Endothelial cell of umbilical vein (primary cell): Measurements from ENCODE around the gene KIF1B. TPM values are rescaled to one million over a fixed set of nuclear protein-coding genes. Genes with fewer than 3 reads are reported as not detected.

Experiments
- BruUV-seq: library from RNA; stranded (reverse); fragments of 400-500 nt; replicated peaks from 2 replicates; lab custom pipeline; 2021; lab: Mats Ljungman, UMichigan
- CTCF ChIA-PET: fragments of 300-600, 350-600 bp; sonication (Branson Sonifier 250); formaldehyde crosslinking; loops from one replicate; lab custom pipeline; 2021; ENCODE audit warnings: antibody characterized with exemption, inconsistent platforms; lab: Charles Lee
- POLR2A ChIA-PET: fragments of 300-600, 350-600 bp; sonication (Branson Sonifier 250); formaldehyde crosslinking; loops from one replicate; lab custom pipeline; 2021; ENCODE audit warnings: antibody characterized with exemption, inconsistent platforms; lab: Charles Lee
- DNase-seq: peaks from one replicate; pipeline ENCODE4 v3.0.0-alpha.2; 2011; ENCODE audit warnings: low read depth, low spot score
- FAIRE-seq: peaks from 2 replicates; lab custom pipeline; 2011; peaks lifted over from hg19 to GRCh38; lab: Jason Lieb, UNC
- H2AFZ ChIP-seq: 2 replicates; pipeline ENCODE4 v1.6.0; 2012; ENCODE audit warnings: low read depth, low read length, control low read depth, inconsistent platforms
- H3K27ac ChIP-seq: 2 replicates; pipeline ENCODE4 v1.5.1; 2011; ENCODE audit warnings: low read depth, mild to moderate bottlenecking, control low read depth, low read length, moderate library complexity; ENCODE audit not compliant: insufficient read depth
- H3K27me3 ChIP-seq, 2 experiments: 2 replicates each; pipeline versions ENCODE4 v1.6.0 to v1.6.1; 2011; ENCODE audit warnings: low read length in 2 of 2, mixed read lengths in 1 of 2; ENCODE audit not compliant: control insufficient read depth in 2 of 2, insufficient read depth in 2 of 2
- H3K36me3 ChIP-seq, 2 experiments: 2 replicates in 1 of 2; 3 replicates in 1 of 2; pipeline ENCODE4 v1.5.1; 2011; ENCODE audit warnings: low read length in 2 of 2, mild to moderate bottlenecking in 1 of 2, moderate library complexity in 1 of 2; ENCODE audit not compliant: control insufficient read depth in 2 of 2, insufficient read depth in 2 of 2; ENCODE audit errors: extremely low read depth in 1 of 2
- H3K4me1 ChIP-seq: 3 replicates; pipeline ENCODE4 v1.5.1; 2011; ENCODE audit warnings: mild to moderate bottlenecking, low read length; ENCODE audit not compliant: control insufficient read depth, insufficient read depth; ENCODE audit errors: extremely low read depth
- H3K4me2 ChIP-seq: 2 replicates; pipeline ENCODE4 v1.6.1; 2011; ENCODE audit warnings: low read length, control low read depth, mixed read lengths; ENCODE audit not compliant: insufficient read depth
- H3K4me3 ChIP-seq, 3 experiments: fragments of 200-600 bp in 1 of 3; sonication (generic), shearing (Covaris generic) in 1 of 3; replicated peaks in 1 of 3; 2 replicates each; pipeline ENCODE4 v1.5.1; 2011 to 2016; ENCODE audit warnings: control low read depth in 3 of 3, low read length in 3 of 3, mild to moderate bottlenecking in 2 of 3, inconsistent platforms in 1 of 3, low read depth in 1 of 3, moderate library complexity in 1 of 3; ENCODE audit not compliant: insufficient read depth in 1 of 3
- H3K79me2 ChIP-seq: 2 replicates; pipeline ENCODE4 v1.6.0; 2012; ENCODE audit warnings: low read length, inconsistent platforms; ENCODE audit not compliant: control insufficient read depth, insufficient read depth
- H3K9ac ChIP-seq: replicated peaks from 2 replicates; pipeline ENCODE3; 2011; ENCODE audit warnings: low read length, control low read depth; ENCODE audit not compliant: insufficient read depth; ENCODE audit errors: extremely low read depth
- H3K9me1 ChIP-seq: replicated peaks from 3 replicates; pipeline ENCODE4 v1.6.0; 2011; ENCODE audit warnings: mild to moderate bottlenecking, low read length; ENCODE audit not compliant: control insufficient read depth, insufficient read depth; ENCODE audit errors: extremely low read depth
- H3K9me3 ChIP-seq: replicated peaks from 2 replicates; pipeline ENCODE4 v1.5.1; 2012; ENCODE audit warnings: low read length, inconsistent platforms; ENCODE audit not compliant: control insufficient read depth, insufficient read depth
- H4K20me1 ChIP-seq: replicated peaks from 2 replicates; pipeline ENCODE3; 2011; ENCODE audit warnings: mild to moderate bottlenecking, low read length; ENCODE audit not compliant: control insufficient read depth, insufficient read depth; ENCODE audit errors: extremely low read depth
- CTCF ChIP-seq, 2 donors: IDR thresholded peaks; 1 replicate in 1 of 2; 2 replicates in 1 of 2; pipeline ENCODE4 v1.5.1; 2011; ENCODE audit warnings: low read length in 2 of 2, mild to moderate bottlenecking in 2 of 2, moderate library complexity in 2 of 2, control low read depth in 1 of 2, inconsistent platforms in 1 of 2, low read depth in 1 of 2; ENCODE audit not compliant: insufficient read depth in 1 of 2; ENCODE audit errors: extremely low read depth in 1 of 2
- EZH2 ChIP-seq: IDR thresholded peaks from 2 replicates; pipeline ENCODE4 v1.6.1; 2012; ENCODE audit warnings: borderline replicate concordance, low read depth, mild to moderate bottlenecking, moderate library complexity, low read length, inconsistent platforms; ENCODE audit not compliant: severe bottlenecking
- FOS ChIP-seq: IDR thresholded peaks from 2 replicates; pipeline ENCODE4 v1.6.1; 2011; ENCODE audit warnings: mild to moderate bottlenecking, low read length, moderate library complexity, borderline replicate concordance; ENCODE audit not compliant: insufficient read depth
- GATA2 ChIP-seq: IDR thresholded peaks from 2 replicates; pipeline ENCODE4 v1.7.0; 2011; ENCODE audit warnings: low read depth, mild to moderate bottlenecking, moderate library complexity, mixed read lengths, low read length; ENCODE audit not compliant: insufficient read length, insufficient read depth
- JUN ChIP-seq: IDR thresholded peaks from 2 replicates; pipeline ENCODE4 v1.6.1; 2011; ENCODE audit warnings: borderline replicate concordance, low read depth; ENCODE audit not compliant: insufficient read length, insufficient read depth
- MAX ChIP-seq: IDR thresholded peaks from 2 replicates; pipeline ENCODE4 v1.6.1; 2011; ENCODE audit not compliant: insufficient read depth, insufficient read length
- MYC ChIP-seq: IDR thresholded peaks from one replicate; pipeline ENCODE4 v1.6.1; 2011; ENCODE audit warnings: mild to moderate bottlenecking, low read depth, low read length
- POLR2A ChIP-seq: IDR thresholded peaks from 2 replicates; pipeline ENCODE4 v1.6.1; 2012; ENCODE audit warnings: low read depth, mild to moderate bottlenecking, control low read depth, low read length
- POLR2AphosphoS5 ChIP-seq: IDR thresholded peaks from 2 replicates; pipeline ENCODE4 v1.6.1; 2012; ENCODE audit warnings: low read depth, mild to moderate bottlenecking, control low read depth, low read length, moderate library complexity; ENCODE audit not compliant: insufficient read depth
- dilution Hi-C: fragments of 300-500 bp; cut with MboI; formaldehyde crosslinking; loops from one replicate; pipeline ENCODE4 v1.15.0; 2019; ENCODE audit warnings: low sequenced_read_pairs; ENCODE audit not compliant: extremely low pct_ligation_motif_present
- intact Hi-C: fragments of 100-400 bp; cut with micrococcal nuclease; formaldehyde crosslinking; loops from one replicate; pipeline ENCODE4 v1.10.0; 2022
- polyA plus RNA-seq, 4 experiments: library from polyadenylated mRNA; depleted of rRNA in 3 of 4; stranded (reverse) in 3 of 4; unstranded in 1 of 4; fragments of >200 nt; gene quantifications; 2 replicates each; pipeline versions ENCODE4 v1.2.1 to v1.2.3, GENCODE V29; 2011 to 2012; ENCODE audit warnings: missing spikeins in 1 of 4
- total RNA-seq: library from RNA; stranded (reverse); gene quantifications from 2 replicates; pipeline ENCODE4 v1.2.3, GENCODE V29; 2021

KIF1B gene
- total and polyA plus RNA-seq, 2 donors (not counting 3 experiments of a cell fraction or from before 2014, with no cell fraction given), result 14.8 to 58.6 TPM

GRCh38 chr1:10160907-10161490 lies 49.4 kb upstream of the KIF1B start:
- H4K20me1 ChIP-seq, result no peaks in the 10 kb centered on the region
- H3K9me3 ChIP-seq, result no peaks in the 10 kb centered on the region
- no peak overlapping the region for H2AFZ ChIP-seq
- no peaks in the 10 kb centered on the region for H3K27me3 ChIP-seq
- no peaks in the 10 kb centered on the region for H3K4me1 ChIP-seq
- peaks cover 0 to 3% of the 10 kb centered on the region in 2 experiments for H3K36me3 ChIP-seq
- ChIA-PET POLR2A (no interaction called here), CTCF (interaction anchor here (1.3 to 1.4 kb wide), 2 partner anchors 9 to 210 kb away, joined by 4 to 6 read pairs; no protein-coding TSS in a partner anchor)
- dilution Hi-C loops (no loop called here), intact Hi-C loops (no loop called here)
- no peaks in the 10 kb centered on the region for H3K79me2 ChIP-seq
- H3K9ac ChIP-seq, result no peak overlapping the region
- H3K9me1 ChIP-seq, result no peaks in the 10 kb centered on the region
- H3K4me3 ChIP-seq, result no peak overlapping the region
- TF ChIP-seq EZH2, result no peak
- no peak for TF ChIP-seq GATA2
- no peak for TF ChIP-seq POLR2A
- no peak for DNase-seq
- H3K4me2 ChIP-seq, result no peak overlapping the region
- no TSS peak for BruUV-seq
- FAIRE-seq, result no peak
- no peak overlapping the region for H3K27ac ChIP-seq

- Histone ChIP-seq H3K27ac (no peak overlapping the region), H3K9me1 (no peaks in the 10 kb centered on the region), H3K27me3 (no peaks in the 10 kb centered on the region), H3K4me3 (no peak overlapping the region), H3K36me3 (peaks cover 0 to 3% of the 10 kb centered on the region in 2 experiments), H3K4me2 (no peak overlapping the region), H4K20me1 (no peaks in the 10 kb centered on the region), H3K9ac (no peak overlapping the region), H3K4me1 (no peaks in the 10 kb centered on the region), H2AFZ (no peak overlapping the region), H3K9me3 (no peaks in the 10 kb centered on the region), H3K79me2 (no peaks in the 10 kb centered on the region)
- DNase-seq (peak; percentile 43), FAIRE-seq (no peak)
- TF ChIP-seq FOS (no peak), MYC (no peak), POLR2AphosphoS5 (no peak), MAX (no peak), JUN (no peak), GATA2 (no peak), POLR2A (no peak), CTCF (IDR thresholded peaks at IDR 0.05; ENCODE audit: extremely low read depth in 1 of 2, insufficient read depth in 1 of 2, low read depth in 1 of 2, low read length in 2 of 2) (no peak), EZH2 (no peak)
- ChIA-PET POLR2A (no interaction called here), CTCF (interaction anchor here (1.4 kb wide), 1 partner anchor 9 kb away, joined by 6 read pairs; no protein-coding TSS in a partner anchor)
- intact Hi-C loops, result no loop called here
- dilution Hi-C loops, result no loop called here
- no TSS peak for BruUV-seq
Measured at GRCh38 chr1:10161541-10162290, 48.7 kb upstream of the KIF1B start.
